Gastrocnemius medialis (tissue), 4 donors: Measurements from ENCODE around the gene SHF.

Experiments used
- POLR2A ChIP-seq, 2 donors: fragments of 450-650 bp; IDR thresholded peaks; one replicate each; pipeline ENCODE4 v1.6.1; 2017; ENCODE audit warnings: antibody characterized with exemption in 2 of 2, mild to moderate bottlenecking in 2 of 2, moderate library complexity in 2 of 2
- TF ChIP-seq, protein P1 (sequence below), 5 experiments: fragments of 450-650 bp in 3 of 5; fragments of 200-600 bp in 2 of 5; sonication (generic) in 2 of 5; IDR thresholded peaks in 4 of 5; conservative IDR thresholded peaks in 1 of 5; 1 replicate in 4 of 5; 2 replicates in 1 of 5; pipeline ENCODE4 v1.5.1; 2016 to 2019; ENCODE audit warnings: antibody characterized with exemption in 5 of 5, mild to moderate bottlenecking in 3 of 5, moderate library complexity in 3 of 5

DNA sequence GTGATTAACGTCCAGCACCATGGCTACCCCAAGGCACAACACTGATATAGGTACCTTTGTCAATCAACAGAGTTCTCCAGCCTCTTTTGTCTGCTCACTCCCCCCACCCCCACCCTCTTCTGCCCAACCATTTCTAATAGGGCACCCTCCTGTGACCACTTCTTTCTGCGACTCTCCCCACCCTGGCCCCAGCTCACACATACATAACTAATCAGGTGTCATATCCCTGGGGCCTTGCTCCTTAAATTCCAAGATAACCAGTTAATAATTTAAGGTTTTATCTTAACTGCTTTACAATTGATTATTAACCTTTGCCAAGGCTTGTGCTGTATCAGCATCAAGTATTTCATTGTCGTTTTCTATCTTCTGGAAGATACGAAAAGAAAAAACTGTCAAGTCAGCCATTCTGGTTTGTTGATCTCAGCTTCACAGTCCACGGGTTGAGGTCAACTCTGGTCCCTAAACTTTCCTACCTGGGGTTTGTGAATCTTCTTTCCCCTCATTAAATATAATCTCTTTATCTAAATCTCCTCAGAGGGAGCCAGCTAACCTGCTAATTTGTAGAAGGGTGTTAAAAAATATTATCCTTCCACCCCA is 37.0 kb upstream of the SHF start:
- TF ChIP-seq, protein P1, sequence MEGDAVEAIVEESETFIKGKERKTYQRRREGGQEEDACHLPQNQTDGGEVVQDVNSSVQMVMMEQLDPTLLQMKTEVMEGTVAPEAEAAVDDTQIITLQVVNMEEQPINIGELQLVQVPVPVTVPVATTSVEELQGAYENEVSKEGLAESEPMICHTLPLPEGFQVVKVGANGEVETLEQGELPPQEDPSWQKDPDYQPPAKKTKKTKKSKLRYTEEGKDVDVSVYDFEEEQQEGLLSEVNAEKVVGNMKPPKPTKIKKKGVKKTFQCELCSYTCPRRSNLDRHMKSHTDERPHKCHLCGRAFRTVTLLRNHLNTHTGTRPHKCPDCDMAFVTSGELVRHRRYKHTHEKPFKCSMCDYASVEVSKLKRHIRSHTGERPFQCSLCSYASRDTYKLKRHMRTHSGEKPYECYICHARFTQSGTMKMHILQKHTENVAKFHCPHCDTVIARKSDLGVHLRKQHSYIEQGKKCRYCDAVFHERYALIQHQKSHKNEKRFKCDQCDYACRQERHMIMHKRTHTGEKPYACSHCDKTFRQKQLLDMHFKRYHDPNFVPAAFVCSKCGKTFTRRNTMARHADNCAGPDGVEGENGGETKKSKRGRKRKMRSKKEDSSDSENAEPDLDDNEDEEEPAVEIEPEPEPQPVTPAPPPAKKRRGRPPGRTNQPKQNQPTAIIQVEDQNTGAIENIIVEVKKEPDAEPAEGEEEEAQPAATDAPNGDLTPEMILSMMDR (IDR thresholded peaks at IDR 0.05 in 4 of 5, conservative IDR thresholded peaks at IDR 0.05 in 1 of 5) = no peak
- TF ChIP-seq POLR2A (IDR thresholded peaks at IDR 0.05) = no peak
